HepG2 (cell line): ENCODE results near the gene PCCB. TPM values are rescaled to one million over a fixed set of nuclear protein-coding genes. Genes with fewer than 3 reads are reported as not detected.

Source experiments
- ARID2 ChIP-seq: sonication (generic); formaldehyde crosslinking; IDR thresholded peaks from 2 replicates; pipeline ENCODE4 v1.8.1; 2022; ENCODE audit warnings: mild to moderate bottlenecking, missing genetic modification reagents, borderline replicate concordance
- EHMT2 ChIP-seq: fragments of 200-600 bp; sonication (generic); IDR thresholded peaks from 2 replicates; pipeline ENCODE4 v1.7.0; 2017; ENCODE audit warnings: antibody characterized with exemption, low read depth, low read length, borderline replicate concordance
- EP300 ChIP-seq, 3 experiments: sonication (generic) in 1 of 3; formaldehyde crosslinking in 1 of 3; IDR thresholded peaks; 2 replicates each; pipeline versions ENCODE4 v1.5.1 to v1.6.1; 2011 to 2020; ENCODE audit warnings: low read depth in 2 of 3, low read length in 2 of 3, borderline replicate concordance in 1 of 3, improper control_type of control experiment in 1 of 3, mild to moderate bottlenecking in 1 of 3, missing genetic modification reagents in 1 of 3, moderate library complexity in 1 of 3
- HNF4G ChIP-seq, 2 experiments: sonication (generic) in 1 of 2; formaldehyde crosslinking in 1 of 2; IDR thresholded peaks; 2 replicates each; pipeline versions ENCODE4 v1.4.0 to v1.6.1; 2011 to 2020; ENCODE audit warnings: borderline replicate concordance in 2 of 2, low read depth in 2 of 2, mild to moderate bottlenecking in 2 of 2, low read length in 1 of 2, missing genetic modification reagents in 1 of 2, moderate library complexity in 1 of 2
- HOXA5 ChIP-seq: sonication (generic); formaldehyde crosslinking; IDR thresholded peaks from 2 replicates; pipeline ENCODE4 v1.4.0; 2020; ENCODE audit warnings: missing genetic modification reagents
- KMT2B ChIP-seq: IDR thresholded peaks from 2 replicates; pipeline ENCODE4 v1.6.1; 2016; ENCODE audit warnings: missing genetic modification reagents, missing compliant biosample characterization
- RBM39 ChIP-seq: fragments of 200-400 bp; formaldehyde crosslinking; IDR thresholded peaks from one replicate; pipeline ENCODE4 v1.6.1; 2018; ENCODE audit warnings: antibody characterized with exemption, mild to moderate bottlenecking, low read depth, low read length; ENCODE audit not compliant: poor library complexity, severe bottlenecking
- ZNF234 ChIP-seq: sonication (generic); formaldehyde crosslinking; conservative IDR thresholded peaks from 2 replicates; pipeline ENCODE4 v1.5.1; 2020; ENCODE audit warnings: mild to moderate bottlenecking, missing genetic modification reagents
- ZNF772 ChIP-seq: sonication (generic); formaldehyde crosslinking; IDR thresholded peaks from 2 replicates; pipeline ENCODE4 v1.5.0; 2020; ENCODE audit warnings: mild to moderate bottlenecking, missing genetic modification reagents
- ZSCAN25 ChIP-seq: sonication (generic); formaldehyde crosslinking; IDR thresholded peaks from 2 replicates; pipeline ENCODE4 v1.8.0; 2022; ENCODE audit warnings: mild to moderate bottlenecking, missing genetic modification reagents
- polyA plus RNA-seq, 8 experiments: library from polyadenylated mRNA; depleted of rRNA in 3 of 8; stranded (reverse) in 7 of 8; unstranded in 1 of 8; fragments of >200 nt; fragmentation: Illumina TruSeq in 4 of 8; extraction: Trizol in 4 of 8; gene quantifications; 2 replicates each; pipeline versions ENCODE4 v1.2.1 to v1.2.3, GENCODE V29; 2011 to 2016; ENCODE audit warnings: low read depth in 4 of 8, missing spikeins in 1 of 8, mixed read lengths in 1 of 8; ENCODE audit not compliant: insufficient read depth in 1 of 8
- total RNA-seq, 5 experiments: library from RNA; depleted of rRNA; stranded (reverse); fragments of >200 nt; fragmentation: Illumina TruSeq; extraction: Trizol; gene quantifications; 2 replicates each; pipeline ENCODE4 v1.2.3, GENCODE V29; 2016; ENCODE audit warnings: low read depth in 1 of 5
- TF ChIP-seq, protein P1 (sequence below): IDR thresholded peaks from 2 replicates; pipeline ENCODE4 v1.4.0; 2020; ENCODE audit warnings: mild to moderate bottlenecking, missing genetic modification reagents
- TF ChIP-seq, protein P2 (sequence below): sonication (generic); formaldehyde crosslinking; IDR thresholded peaks from 2 replicates; pipeline ENCODE4 v1.5.0; 2020; ENCODE audit warnings: missing genetic modification reagents
- TF ChIP-seq, protein P3 (sequence below): sonication (generic); formaldehyde crosslinking; IDR thresholded peaks from 2 replicates; pipeline ENCODE4 v1.8.0; 2022; ENCODE audit warnings: mild to moderate bottlenecking, missing genetic modification reagents; ENCODE audit not compliant: insufficient replicate concordance

The PCCB gene
- total and polyA plus RNA-seq, 2 of the 13 experiments (the other 11 are each of a cell fraction or from before 2014, with no cell fraction given) = 84.1 to 88.7 TPM

DNA sequence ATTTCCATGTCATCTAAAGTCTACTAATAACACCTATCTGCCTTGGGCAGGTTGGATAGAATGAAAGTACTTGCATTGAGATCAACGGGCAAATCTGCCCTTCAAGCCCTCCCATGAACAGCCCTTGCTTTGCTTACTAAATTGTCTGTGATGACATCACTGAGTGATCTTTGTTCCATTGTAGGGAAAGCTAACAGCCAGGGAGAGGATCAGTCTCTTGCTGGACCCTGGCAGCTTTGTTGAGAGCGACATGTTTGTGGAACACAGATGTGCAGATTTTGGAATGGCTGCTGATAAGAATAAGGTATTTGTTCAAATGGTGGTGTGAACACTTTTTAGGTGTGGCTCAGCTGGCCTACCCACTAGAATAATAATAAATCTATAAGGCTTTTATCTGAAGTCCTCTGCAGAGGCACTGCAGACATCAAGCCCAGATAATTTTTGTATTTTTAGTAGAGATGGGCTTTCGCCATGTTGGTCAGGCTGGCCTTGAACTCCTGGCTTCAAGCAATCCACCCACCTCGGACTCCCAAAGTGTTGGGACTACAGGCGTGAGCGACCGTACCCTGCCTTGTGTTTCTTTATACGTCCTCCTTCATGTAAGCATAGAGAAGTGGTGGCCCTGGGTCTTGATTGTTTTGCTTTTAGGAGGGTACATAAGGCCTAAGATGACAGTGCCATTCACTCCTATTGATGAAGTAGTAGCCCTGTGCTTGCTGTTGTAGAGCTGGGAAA is 5.7 kb downstream of the PCCB start (continued):
- TF ChIP-seq, protein P1, sequence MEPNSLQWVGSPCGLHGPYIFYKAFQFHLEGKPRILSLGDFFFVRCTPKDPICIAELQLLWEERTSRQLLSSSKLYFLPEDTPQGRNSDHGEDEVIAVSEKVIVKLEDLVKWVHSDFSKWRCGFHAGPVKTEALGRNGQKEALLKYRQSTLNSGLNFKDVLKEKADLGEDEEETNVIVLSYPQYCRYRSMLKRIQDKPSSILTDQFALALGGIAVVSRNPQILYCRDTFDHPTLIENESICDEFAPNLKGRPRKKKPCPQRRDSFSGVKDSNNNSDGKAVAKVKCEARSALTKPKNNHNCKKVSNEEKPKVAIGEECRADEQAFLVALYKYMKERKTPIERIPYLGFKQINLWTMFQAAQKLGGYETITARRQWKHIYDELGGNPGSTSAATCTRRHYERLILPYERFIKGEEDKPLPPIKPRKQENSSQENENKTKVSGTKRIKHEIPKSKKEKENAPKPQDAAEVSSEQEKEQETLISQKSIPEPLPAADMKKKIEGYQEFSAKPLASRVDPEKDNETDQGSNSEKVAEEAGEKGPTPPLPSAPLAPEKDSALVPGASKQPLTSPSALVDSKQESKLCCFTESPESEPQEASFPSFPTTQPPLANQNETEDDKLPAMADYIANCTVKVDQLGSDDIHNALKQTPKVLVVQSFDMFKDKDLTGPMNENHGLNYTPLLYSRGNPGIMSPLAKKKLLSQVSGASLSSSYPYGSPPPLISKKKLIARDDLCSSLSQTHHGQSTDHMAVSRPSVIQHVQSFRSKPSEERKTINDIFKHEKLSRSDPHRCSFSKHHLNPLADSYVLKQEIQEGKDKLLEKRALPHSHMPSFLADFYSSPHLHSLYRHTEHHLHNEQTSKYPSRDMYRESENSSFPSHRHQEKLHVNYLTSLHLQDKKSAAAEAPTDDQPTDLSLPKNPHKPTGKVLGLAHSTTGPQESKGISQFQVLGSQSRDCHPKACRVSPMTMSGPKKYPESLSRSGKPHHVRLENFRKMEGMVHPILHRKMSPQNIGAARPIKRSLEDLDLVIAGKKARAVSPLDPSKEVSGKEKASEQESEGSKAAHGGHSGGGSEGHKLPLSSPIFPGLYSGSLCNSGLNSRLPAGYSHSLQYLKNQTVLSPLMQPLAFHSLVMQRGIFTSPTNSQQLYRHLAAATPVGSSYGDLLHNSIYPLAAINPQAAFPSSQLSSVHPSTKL (CRISPR knock-in tag) = peak; percentile 58
- TF ChIP-seq EHMT2 (peak; percentile 71; the same call in 1 of the 2 replicates), RBM39 (no peak), ZNF234 (no peak), KMT2B (CRISPR knock-in tag) (0 out of 2 replicates have a peak, but pooled peaks have one; percentile 34), ZSCAN25 (CRISPR knock-in tag) (no peak), HOXA5 (CRISPR knock-in tag) (0 out of 2 replicates have a peak, but pooled peaks have one; percentile 34), EP300 (IDR thresholded peaks at IDR 0.05; ENCODE audit: low read depth in 2 of 2, low read length in 2 of 2) (peak in 1 of 2 experiments; percentile 48; a peak in 2 of 4 replicates), EP300 (CRISPR knock-in tag; IDR thresholded peaks at IDR 0.05; ENCODE audit: borderline replicate concordance) (peak; percentile 43; the same call in 1 of the 2 replicates), ARID2 (CRISPR knock-in tag) (no peak), HNF4G (IDR thresholded peaks at IDR 0.05; ENCODE audit: borderline replicate concordance, low read depth, low read length) (peak; percentile 73), HNF4G (CRISPR knock-in tag; IDR thresholded peaks at IDR 0.05; ENCODE audit: borderline replicate concordance, low read depth) (no peak; the same call in 1 of the 2 replicates), ZNF772 (CRISPR knock-in tag) (no peak)
- TF ChIP-seq, protein P2, sequence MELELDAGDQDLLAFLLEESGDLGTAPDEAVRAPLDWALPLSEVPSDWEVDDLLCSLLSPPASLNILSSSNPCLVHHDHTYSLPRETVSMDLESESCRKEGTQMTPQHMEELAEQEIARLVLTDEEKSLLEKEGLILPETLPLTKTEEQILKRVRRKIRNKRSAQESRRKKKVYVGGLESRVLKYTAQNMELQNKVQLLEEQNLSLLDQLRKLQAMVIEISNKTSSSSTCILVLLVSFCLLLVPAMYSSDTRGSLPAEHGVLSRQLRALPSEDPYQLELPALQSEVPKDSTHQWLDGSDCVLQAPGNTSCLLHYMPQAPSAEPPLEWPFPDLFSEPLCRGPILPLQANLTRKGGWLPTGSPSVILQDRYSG (CRISPR knock-in tag) = no peak
- TF ChIP-seq, protein P3, sequence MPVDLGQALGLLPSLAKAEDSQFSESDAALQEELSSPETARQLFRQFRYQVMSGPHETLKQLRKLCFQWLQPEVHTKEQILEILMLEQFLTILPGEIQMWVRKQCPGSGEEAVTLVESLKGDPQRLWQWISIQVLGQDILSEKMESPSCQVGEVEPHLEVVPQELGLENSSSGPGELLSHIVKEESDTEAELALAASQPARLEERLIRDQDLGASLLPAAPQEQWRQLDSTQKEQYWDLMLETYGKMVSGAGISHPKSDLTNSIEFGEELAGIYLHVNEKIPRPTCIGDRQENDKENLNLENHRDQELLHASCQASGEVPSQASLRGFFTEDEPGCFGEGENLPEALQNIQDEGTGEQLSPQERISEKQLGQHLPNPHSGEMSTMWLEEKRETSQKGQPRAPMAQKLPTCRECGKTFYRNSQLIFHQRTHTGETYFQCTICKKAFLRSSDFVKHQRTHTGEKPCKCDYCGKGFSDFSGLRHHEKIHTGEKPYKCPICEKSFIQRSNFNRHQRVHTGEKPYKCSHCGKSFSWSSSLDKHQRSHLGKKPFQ (CRISPR knock-in tag) = peak; percentile 82
